ENCODE data around the gene SERTM2. TPM values are rescaled to one million over a fixed set of nuclear protein-coding genes. Genes with fewer than 3 reads are reported as not detected.

SERTM2 gene
- total RNA-seq, 1 experiment from 2014 or later, result 1.4 TPM

DNA sequence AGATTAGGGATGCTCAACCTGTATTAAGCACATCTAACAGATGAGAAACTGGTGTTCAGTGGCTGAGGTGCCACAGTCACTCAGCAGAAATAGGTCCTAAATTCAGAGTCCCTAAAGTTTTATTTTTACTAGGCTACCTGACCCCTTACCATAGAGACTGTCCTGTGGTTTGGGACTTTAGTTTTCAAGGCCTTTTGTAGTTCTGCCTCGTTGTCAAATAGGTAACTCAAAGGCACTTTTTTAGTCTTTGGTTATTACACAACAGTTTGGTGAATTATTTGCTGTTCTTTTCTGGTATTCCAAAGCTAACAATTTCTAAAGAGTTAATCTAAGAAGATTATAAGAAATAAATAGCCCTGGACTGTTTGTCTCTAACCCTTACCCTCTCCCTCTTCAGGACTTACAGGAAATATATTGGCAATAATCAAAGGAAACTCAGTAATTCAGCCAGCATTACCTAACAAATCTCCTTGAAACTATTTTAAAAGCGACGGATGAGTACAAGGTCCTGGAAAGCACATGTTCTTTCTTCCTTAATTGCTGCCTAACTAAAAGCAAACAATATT is 12.8 kb upstream of the SERTM2 start:
- intact Hi-C loops (cut with micrococcal nuclease; ENCODE audit: unreplicated experiment), result no loop called here
- H3K9me3 ChIP-seq, result no peaks in the 10 kb centered on the region
- H3K27ac Mint-ChIP-seq (ENCODE audit: unreplicated experiment), result no peak overlapping the region
- no peaks in the 10 kb centered on the region for H3K4me1 ChIP-seq
- CTCF ChIA-PET, result no interaction called here
- H3K4me3 Mint-ChIP-seq (ENCODE audit: unreplicated experiment), result no peak overlapping the region
- no peaks in the 10 kb centered on the region for H3K27me3 ChIP-seq (replicated peaks; ENCODE audit: control insufficient read depth, insufficient read depth, low read length)
- H3K36me3 Mint-ChIP-seq (ENCODE audit: insufficient read depth, unreplicated experiment), result no peaks in the 10 kb centered on the region
- POLR2A ChIA-PET, result no interaction called here
- TF ChIP-seq, protein P1, sequence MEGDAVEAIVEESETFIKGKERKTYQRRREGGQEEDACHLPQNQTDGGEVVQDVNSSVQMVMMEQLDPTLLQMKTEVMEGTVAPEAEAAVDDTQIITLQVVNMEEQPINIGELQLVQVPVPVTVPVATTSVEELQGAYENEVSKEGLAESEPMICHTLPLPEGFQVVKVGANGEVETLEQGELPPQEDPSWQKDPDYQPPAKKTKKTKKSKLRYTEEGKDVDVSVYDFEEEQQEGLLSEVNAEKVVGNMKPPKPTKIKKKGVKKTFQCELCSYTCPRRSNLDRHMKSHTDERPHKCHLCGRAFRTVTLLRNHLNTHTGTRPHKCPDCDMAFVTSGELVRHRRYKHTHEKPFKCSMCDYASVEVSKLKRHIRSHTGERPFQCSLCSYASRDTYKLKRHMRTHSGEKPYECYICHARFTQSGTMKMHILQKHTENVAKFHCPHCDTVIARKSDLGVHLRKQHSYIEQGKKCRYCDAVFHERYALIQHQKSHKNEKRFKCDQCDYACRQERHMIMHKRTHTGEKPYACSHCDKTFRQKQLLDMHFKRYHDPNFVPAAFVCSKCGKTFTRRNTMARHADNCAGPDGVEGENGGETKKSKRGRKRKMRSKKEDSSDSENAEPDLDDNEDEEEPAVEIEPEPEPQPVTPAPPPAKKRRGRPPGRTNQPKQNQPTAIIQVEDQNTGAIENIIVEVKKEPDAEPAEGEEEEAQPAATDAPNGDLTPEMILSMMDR (IDR thresholded peaks at IDR 0.05; ENCODE audit: insufficient read depth in 1 of 2, low read depth in 1 of 2, low read length in 1 of 2, severe bottlenecking in 1 of 2, unreplicated experiment in 1 of 2), result no peak
- H3K4me1 Mint-ChIP-seq (ENCODE audit: low read depth, unreplicated experiment), result no peaks in the 10 kb centered on the region
- no peaks in the 10 kb centered on the region for H3K9me3 Mint-ChIP-seq (ENCODE audit: unreplicated experiment)
- DNase-seq, result no peak
- BruUV-seq (replicated peaks), result no TSS peak
- H3K27me3 Mint-ChIP-seq (ENCODE audit: insufficient read depth, unreplicated experiment), result no peaks in the 10 kb centered on the region
- H3K4me3 ChIP-seq (ENCODE audit: low read depth, low read length), result no peak overlapping the region
- H3K36me3 ChIP-seq (ENCODE audit: control insufficient read depth, insufficient read depth, low read length), result no peaks in the 10 kb centered on the region

DNA sequence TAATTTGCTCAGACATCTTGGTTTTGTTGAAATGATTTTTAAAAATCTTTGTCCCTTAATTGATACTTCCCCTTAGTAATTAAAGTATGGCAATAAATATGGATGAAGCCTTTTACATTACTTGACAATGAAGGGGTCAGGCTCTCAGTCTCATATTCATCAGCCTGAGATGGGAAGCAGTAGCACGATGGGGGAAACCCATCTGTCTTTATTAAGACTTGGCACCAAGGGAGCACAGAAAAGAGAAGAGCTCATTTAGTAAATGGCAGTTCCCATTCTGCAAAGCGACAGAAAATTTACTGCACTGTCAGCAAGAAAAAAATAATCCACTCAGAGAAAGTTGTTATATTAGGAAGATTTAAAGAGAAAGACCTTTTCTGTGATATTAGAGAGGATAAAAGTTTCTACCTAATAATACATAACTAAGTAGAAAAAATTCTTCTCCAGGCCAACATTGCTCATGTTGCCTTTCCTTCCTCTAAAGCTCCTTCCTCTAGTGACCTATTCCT is 7.9 kb upstream of the SERTM2 start:
- Histone ChIP-seq H3K36me3 (ENCODE audit: control insufficient read depth, insufficient read depth, low read length) (no peaks in the 10 kb centered on the region), H3K27me3 (replicated peaks; ENCODE audit: control insufficient read depth, insufficient read depth, low read length) (no peaks in the 10 kb centered on the region), H3K9me3 (no peaks in the 10 kb centered on the region), H3K4me1 (peaks cover 8% of the 10 kb centered on the region), H3K4me3 (ENCODE audit: low read depth, low read length) (no peak overlapping the region)
- Mint-ChIP-seq H3K4me3 (ENCODE audit: unreplicated experiment) (no peak overlapping the region), H3K27ac (ENCODE audit: unreplicated experiment) (peak overlapping the region; percentile 9), H3K36me3 (ENCODE audit: insufficient read depth, unreplicated experiment) (no peaks in the 10 kb centered on the region), H3K4me1 (ENCODE audit: low read depth, unreplicated experiment) (peaks cover 18% of the 10 kb centered on the region), H3K27me3 (ENCODE audit: insufficient read depth, unreplicated experiment) (no peaks in the 10 kb centered on the region), H3K9me3 (ENCODE audit: unreplicated experiment) (no peaks in the 10 kb centered on the region)
- intact Hi-C loops (cut with micrococcal nuclease; ENCODE audit: unreplicated experiment), result no loop called here
- POLR2A ChIA-PET, result no interaction called here
- BruUV-seq (replicated peaks), result no TSS peak
- TF ChIP-seq, protein P1 (IDR thresholded peaks at IDR 0.05; ENCODE audit: insufficient read depth in 1 of 2, low read depth in 1 of 2, low read length in 1 of 2, severe bottlenecking in 1 of 2, unreplicated experiment in 1 of 2), result no peak
- CTCF ChIA-PET, result no interaction called here
- no peak for DNase-seq

DNA sequence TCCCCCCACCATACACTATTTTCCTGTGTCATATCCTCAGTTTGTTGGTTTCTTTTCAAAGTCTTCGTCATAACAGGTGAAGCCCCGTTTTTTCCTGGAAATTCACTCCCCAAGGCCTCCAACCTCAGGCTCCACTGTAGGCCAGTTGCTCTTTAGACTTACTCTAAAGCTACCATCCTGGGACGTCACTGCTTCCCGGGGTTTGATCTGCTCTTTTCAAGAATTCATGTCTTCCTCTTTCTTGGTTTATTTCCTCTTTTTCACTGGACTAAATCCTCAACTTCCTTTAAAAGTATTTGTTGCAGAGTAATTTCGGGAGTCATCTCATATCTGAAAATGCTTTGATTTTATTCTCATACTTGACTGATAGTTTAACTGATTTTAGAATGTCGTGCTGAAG is 6.5 kb upstream of the SERTM2 start:
- no peak for DNase-seq
- POLR2A ChIA-PET, result no interaction called here
- Mint-ChIP-seq H3K36me3 (ENCODE audit: insufficient read depth, unreplicated experiment) (no peaks in the 10 kb centered on the region), H3K27ac (ENCODE audit: unreplicated experiment) (peak overlapping the region; percentile 27), H3K4me1 (ENCODE audit: low read depth, unreplicated experiment) (peaks cover 18% of the 10 kb centered on the region), H3K9me3 (ENCODE audit: unreplicated experiment) (no peaks in the 10 kb centered on the region), H3K27me3 (ENCODE audit: insufficient read depth, unreplicated experiment) (no peaks in the 10 kb centered on the region), H3K4me3 (ENCODE audit: unreplicated experiment) (no peak overlapping the region)
- H3K27me3 ChIP-seq (replicated peaks; ENCODE audit: control insufficient read depth, insufficient read depth, low read length), result no peaks in the 10 kb centered on the region
- no peak overlapping the region for H3K4me3 ChIP-seq (ENCODE audit: low read depth, low read length)
- CTCF ChIA-PET, result no interaction called here
- BruUV-seq (replicated peaks), result no TSS peak
- peaks cover 8% of the 10 kb centered on the region for H3K4me1 ChIP-seq
- intact Hi-C loops (cut with micrococcal nuclease; ENCODE audit: unreplicated experiment), result no loop called here
- no peaks in the 10 kb centered on the region for H3K9me3 ChIP-seq
- no peaks in the 10 kb centered on the region for H3K36me3 ChIP-seq (ENCODE audit: control insufficient read depth, insufficient read depth, low read length)
- TF ChIP-seq, protein P1 (IDR thresholded peaks at IDR 0.05; ENCODE audit: insufficient read depth in 1 of 2, low read depth in 1 of 2, low read length in 1 of 2, severe bottlenecking in 1 of 2, unreplicated experiment in 1 of 2), result no peak

Data from Caco-2 (cell line).